EH (cell line): ENCODE measurements around the gene STX3.
"Not testable (repeated sequence)": the region's sequence is repeated elsewhere in the genome, so short reads cannot be mapped to it uniquely, and the experiment has no call there.

Experiments used
- DNase-seq: peaks from one replicate; pipeline ENCODE4 v3.0.0-alpha.2; 2015; ENCODE audit warnings: low read depth

The STX3 gene

GRCh38 chr11:59842316-59842715 lies 87.1 kb downstream of the STX3 start:
- DNase-seq, result no peak

- DNase-seq, result no peak
These were observed 90.2 kb downstream of the STX3 start, which contains the start of gene CBLIF for GRCh38 chr11:59845399-59845798. TSS of gene CBLIF (minus strand) at chr11:59845499. CDS start at chr11:59845453, 46 bp downstream.

DNA sequence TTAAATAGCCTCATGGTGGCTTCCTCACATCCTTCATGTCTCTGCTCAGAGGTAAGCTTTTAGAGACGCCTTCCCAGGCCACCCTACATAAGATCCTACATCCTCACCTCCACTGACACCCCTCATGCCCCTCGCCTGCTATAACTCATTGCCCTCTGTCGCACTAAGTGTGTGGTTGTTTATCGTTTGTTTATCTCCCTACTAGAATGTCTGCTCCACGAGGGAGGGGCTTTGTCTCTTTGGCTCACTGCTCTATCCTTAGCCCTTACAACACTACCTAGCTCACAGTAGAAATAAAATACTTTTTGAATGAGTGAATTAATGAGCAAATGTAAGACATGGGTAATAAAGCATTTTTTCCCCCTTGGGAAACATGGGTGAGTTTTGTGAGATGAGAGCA lies 91.4 kb downstream of the STX3 start:
- no peak for DNase-seq

DNA sequence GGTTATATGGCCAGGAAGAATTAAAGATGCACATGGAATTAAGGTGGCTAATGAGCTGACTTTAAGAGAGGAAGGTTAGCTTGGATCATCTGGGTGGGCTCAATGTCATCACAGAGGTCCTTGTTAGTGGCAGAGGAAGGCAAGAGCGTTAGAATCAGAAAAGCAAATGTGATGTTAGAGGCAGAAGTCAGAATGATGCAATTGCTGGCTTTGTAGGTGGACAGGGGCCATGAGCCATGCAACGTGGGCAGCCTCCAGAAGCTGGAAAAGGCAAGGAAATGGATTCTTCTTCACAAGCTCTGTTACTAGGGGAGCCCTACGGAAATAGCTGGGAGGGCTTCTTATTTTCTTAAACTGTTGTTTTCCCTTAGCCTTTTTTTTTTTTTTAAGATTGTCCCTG lies 92.5 kb downstream of the STX3 start:
- DNase-seq, result no peak

GRCh38 chr11:59848439-59848838 lies 93.3 kb downstream of the STX3 start:
- DNase-seq, result not testable (repeated sequence)

- DNase-seq, result no peak
These were observed 94.0 kb downstream of the STX3 start for GRCh38 chr11:59849129-59849528.

GRCh38 chr11:59849551-59849950 lies 94.4 kb downstream of the STX3 start:
- not testable (repeated sequence) for DNase-seq

GRCh38 chr11:59851416-59851815 lies 96.2 kb downstream of the STX3 start:
- not testable (repeated sequence) for DNase-seq

DNA sequence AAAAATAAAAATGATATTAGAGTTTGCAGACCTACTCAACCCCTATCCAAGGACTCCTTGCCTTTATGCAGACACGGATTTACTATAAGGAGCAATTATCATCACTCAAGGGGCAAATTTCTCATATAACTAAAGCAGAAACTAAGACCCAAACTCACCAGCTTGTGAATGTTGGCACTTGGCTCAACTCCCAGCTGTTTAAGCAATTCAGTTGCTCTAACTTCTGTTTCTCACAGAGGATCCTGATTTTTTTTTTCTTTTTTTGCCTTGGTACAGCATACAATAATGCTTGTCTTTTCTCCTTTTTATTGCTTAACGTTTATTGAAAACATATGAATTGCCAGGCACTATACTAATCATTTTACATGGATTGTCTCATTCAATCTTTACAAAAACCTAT lies 99.7 kb downstream of the STX3 start:
- no peak for DNase-seq
